ENCODE results near the gene ZNF324. TPM values are rescaled to one million over a fixed set of nuclear protein-coding genes. Genes with fewer than 3 reads are reported as not detected.

The ZNF324 gene
- total and polyA plus RNA-seq, 9 of the 15 experiments (the other 6 are each of a cell fraction or from before 2014, with no cell fraction given), result 0.92 to 16.4 (median 5.3) TPM

DNA sequence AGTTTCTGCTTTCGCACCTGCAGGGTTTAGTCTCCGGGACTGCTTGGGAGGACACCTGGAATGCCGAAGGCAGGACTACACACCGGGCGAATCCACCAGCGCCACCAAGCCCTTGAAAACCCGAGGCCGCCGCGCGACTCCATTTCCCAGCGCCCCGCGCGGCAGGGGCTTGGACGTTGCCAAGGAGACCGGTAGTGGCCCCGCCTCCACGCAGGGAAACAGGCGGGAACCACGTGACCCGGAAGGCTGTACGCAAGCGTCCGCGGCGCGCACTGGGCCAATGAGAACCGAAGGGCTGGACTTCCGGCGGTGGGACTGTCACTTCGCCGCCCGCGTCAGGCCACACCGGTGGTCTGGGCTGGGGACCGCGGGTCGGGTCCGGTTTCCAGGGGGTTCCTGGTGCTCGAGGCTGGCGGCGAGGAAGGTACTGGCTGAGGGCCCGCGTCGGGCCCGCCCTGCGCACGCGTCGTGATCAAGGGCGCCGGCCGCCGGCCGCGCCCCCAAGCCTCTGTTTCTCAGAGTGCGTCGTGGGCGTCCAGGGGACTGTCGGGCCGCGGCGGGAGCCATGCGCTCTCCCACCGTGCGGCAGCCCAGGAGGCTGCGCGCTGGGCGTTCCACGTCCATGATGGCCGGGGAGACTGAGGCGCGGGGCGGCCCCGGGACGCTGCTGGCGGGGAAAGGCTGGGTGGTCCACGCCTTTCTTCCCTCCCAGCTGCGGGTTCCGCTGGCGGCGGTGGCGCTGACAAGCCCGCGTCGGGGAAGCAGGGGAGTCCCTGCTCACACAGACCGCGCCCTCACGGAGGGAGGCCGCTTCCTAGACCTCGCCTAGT, at the start of gene ZNF324 (continued):
- TF ChIP-seq, protein P1, sequence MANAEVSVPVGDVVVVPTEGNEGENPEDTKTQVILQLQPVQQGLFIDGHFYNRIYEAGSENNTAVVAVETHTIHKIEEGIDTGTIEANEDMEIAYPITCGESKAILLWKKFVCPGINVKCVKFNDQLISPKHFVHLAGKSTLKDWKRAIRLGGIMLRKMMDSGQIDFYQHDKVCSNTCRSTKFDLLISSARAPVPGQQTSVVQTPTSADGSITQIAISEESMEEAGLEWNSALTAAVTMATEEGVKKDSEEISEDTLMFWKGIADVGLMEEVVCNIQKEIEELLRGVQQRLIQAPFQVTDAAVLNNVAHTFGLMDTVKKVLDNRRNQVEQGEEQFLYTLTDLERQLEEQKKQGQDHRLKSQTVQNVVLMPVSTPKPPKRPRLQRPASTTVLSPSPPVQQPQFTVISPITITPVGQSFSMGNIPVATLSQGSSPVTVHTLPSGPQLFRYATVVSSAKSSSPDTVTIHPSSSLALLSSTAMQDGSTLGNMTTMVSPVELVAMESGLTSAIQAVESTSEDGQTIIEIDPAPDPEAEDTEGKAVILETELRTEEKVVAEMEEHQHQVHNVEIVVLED (CRISPR knock-in tag; IDR thresholded peaks at IDR 0.05), result peak; percentile 85
- TF ChIP-seq TGIF2 (CRISPR knock-in tag; IDR thresholded peaks at IDR 0.05) (peak; percentile 67; the same call in 1 of the 2 replicates), ATF7 (IDR thresholded peaks at IDR 0.05) (peak; percentile 67; the same call in 1 of the 2 replicates), PTBP1 (IDR thresholded peaks at IDR 0.05; ENCODE audit: low read depth, low read length) (no peak), RBM15 (IDR thresholded peaks at IDR 0.05; ENCODE audit: insufficient read depth, low read length) (no peak), ZNF507 (tag; conservative IDR thresholded peaks at IDR 0.05) (no peak), ZNF699 (CRISPR knock-in tag; IDR thresholded peaks at IDR 0.05; ENCODE audit: insufficient replicate concordance) (no peak), ZBTB17 (CRISPR knock-in tag; IDR thresholded peaks at IDR 0.05) (peak; percentile 59; the same call in 1 of the 2 replicates), E2F3 (CRISPR knock-in tag; IDR thresholded peaks at IDR 0.05) (peak; percentile 79; the same call in 1 of the 2 replicates), YY1 (IDR thresholded peaks at IDR 0.05; ENCODE audit: borderline replicate concordance in 1 of 3, control insufficient read depth in 1 of 3, extremely low read depth in 1 of 3, insufficient read depth in 3 of 3, insufficient read length in 1 of 3, insufficient replicate concordance in 2 of 3, low read depth in 1 of 3, low read length in 2 of 3) (peak in 2 of 3 experiments; percentile 37 to 49)
- TF ChIP-seq, protein P2, sequence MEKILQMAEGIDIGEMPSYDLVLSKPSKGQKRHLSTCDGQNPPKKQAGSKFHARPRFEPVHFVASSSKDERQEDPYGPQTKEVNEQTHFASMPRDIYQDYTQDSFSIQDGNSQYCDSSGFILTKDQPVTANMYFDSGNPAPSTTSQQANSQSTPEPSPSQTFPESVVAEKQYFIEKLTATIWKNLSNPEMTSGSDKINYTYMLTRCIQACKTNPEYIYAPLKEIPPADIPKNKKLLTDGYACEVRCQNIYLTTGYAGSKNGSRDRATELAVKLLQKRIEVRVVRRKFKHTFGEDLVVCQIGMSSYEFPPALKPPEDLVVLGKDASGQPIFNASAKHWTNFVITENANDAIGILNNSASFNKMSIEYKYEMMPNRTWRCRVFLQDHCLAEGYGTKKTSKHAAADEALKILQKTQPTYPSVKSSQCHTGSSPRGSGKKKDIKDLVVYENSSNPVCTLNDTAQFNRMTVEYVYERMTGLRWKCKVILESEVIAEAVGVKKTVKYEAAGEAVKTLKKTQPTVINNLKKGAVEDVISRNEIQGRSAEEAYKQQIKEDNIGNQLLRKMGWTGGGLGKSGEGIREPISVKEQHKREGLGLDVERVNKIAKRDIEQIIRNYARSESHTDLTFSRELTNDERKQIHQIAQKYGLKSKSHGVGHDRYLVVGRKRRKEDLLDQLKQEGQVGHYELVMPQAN (IDR thresholded peaks at IDR 0.05; ENCODE audit: borderline replicate concordance), result peak; percentile 79; the same call in 1 of the 2 replicates
- TF ChIP-seq, protein P3, sequence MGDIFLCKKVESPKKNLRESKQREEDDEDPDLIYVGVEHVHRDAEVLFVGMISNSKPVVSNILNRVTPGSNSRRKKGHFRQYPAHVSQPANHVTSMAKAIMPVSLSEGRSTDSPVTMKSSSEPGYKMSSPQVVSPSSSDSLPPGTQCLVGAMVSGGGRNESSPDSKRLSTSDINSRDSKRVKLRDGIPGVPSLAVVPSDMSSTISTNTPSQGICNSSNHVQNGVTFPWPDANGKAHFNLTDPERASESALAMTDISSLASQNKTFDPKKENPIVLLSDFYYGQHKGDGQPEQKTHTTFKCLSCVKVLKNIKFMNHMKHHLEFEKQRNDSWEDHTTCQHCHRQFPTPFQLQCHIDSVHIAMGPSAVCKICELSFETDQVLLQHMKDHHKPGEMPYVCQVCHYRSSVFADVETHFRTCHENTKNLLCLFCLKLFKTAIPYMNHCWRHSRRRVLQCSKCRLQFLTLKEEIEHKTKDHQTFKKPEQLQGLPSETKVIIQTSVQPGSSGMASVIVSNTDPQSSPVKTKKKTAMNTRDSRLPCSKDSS (IDR thresholded peaks at IDR 0.05; ENCODE audit: low read depth, partially characterized antibody), result no peak
- TF ChIP-seq, protein P4, sequence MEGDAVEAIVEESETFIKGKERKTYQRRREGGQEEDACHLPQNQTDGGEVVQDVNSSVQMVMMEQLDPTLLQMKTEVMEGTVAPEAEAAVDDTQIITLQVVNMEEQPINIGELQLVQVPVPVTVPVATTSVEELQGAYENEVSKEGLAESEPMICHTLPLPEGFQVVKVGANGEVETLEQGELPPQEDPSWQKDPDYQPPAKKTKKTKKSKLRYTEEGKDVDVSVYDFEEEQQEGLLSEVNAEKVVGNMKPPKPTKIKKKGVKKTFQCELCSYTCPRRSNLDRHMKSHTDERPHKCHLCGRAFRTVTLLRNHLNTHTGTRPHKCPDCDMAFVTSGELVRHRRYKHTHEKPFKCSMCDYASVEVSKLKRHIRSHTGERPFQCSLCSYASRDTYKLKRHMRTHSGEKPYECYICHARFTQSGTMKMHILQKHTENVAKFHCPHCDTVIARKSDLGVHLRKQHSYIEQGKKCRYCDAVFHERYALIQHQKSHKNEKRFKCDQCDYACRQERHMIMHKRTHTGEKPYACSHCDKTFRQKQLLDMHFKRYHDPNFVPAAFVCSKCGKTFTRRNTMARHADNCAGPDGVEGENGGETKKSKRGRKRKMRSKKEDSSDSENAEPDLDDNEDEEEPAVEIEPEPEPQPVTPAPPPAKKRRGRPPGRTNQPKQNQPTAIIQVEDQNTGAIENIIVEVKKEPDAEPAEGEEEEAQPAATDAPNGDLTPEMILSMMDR (IDR thresholded peaks at IDR 0.05 in 2 of 3, conservative IDR thresholded peaks at IDR 0.05 in 1 of 3; ENCODE audit: insufficient read depth in 2 of 3, low read depth in 1 of 3, low read length in 3 of 3), result peak in 1 of 3 experiments; percentile 21; a peak in 2 of 6 replicates
- TF ChIP-seq, protein P5, sequence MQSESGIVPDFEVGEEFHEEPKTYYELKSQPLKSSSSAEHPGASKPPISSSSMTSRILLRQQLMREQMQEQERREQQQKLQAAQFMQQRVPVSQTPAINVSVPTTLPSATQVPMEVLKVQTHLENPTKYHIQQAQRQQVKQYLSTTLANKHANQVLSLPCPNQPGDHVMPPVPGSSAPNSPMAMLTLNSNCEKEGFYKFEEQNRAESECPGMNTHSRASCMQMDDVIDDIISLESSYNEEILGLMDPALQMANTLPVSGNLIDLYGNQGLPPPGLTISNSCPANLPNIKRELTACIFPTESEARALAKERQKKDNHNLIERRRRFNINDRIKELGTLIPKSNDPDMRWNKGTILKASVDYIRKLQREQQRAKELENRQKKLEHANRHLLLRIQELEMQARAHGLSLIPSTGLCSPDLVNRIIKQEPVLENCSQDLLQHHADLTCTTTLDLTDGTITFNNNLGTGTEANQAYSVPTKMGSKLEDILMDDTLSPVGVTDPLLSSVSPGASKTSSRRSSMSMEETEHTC (IDR thresholded peaks at IDR 0.05), result peak; percentile 55; the same call in 1 of the 2 replicates

Data from K562 (cell line).